Common myeloid progenitor, CD34-positive (primary cell): ENCODE data around the gene TMCO4.

ENCODE experiments used
- CTCF ChIA-PET: fragments of 350-600 bp; sonication (Branson Sonifier 250); formaldehyde crosslinking; loops from one replicate; lab custom pipeline; 2021; ENCODE audit warnings: antibody characterized with exemption; lab: Charles Lee
- POLR2A ChIA-PET: fragments of 350-600 bp; sonication (Branson Sonifier 250); formaldehyde crosslinking; loops from one replicate; lab custom pipeline; 2021; ENCODE audit warnings: antibody characterized with exemption; lab: Charles Lee
- DNase-seq, 3 donors: peaks; one replicate each; pipeline versions ENCODE4 v3.0.0 to v3.0.0-alpha.2; 2013
- H3K27ac ChIP-seq, 2 experiments: 1 replicate in 1 of 2; 2 replicates in 1 of 2; pipeline ENCODE4 v1.7.0; 2013; ENCODE audit warnings: inconsistent platforms in 2 of 2, low read length in 2 of 2, mild to moderate bottlenecking in 2 of 2, low read depth in 1 of 2, moderate library complexity in 1 of 2; ENCODE audit not compliant: severe bottlenecking in 2 of 2, insufficient read depth in 1 of 2, poor library complexity in 1 of 2
- H3K27me3 ChIP-seq, 5 experiments: replicated peaks in 2 of 5; 1 replicate in 3 of 5; 2 replicates in 2 of 5; pipeline versions ENCODE4 v1.6.1 to v1.7.0; 2013; ENCODE audit warnings: low read length in 4 of 5, mild to moderate bottlenecking in 2 of 5, moderate library complexity in 2 of 5, inconsistent platforms in 1 of 5; ENCODE audit not compliant: insufficient read depth in 5 of 5, control insufficient read depth in 4 of 5
- H3K36me3 ChIP-seq, 4 experiments: 1 replicate in 2 of 4; 2 replicates in 2 of 4; pipeline versions ENCODE4 v1.6.1 to v1.7.0; 2013; ENCODE audit warnings: low read length in 3 of 4, control low read depth in 1 of 4, mild to moderate bottlenecking in 1 of 4; ENCODE audit not compliant: control insufficient read depth in 4 of 4, insufficient read depth in 4 of 4
- H3K4me1 ChIP-seq, 4 experiments: 1 replicate in 3 of 4; 2 replicates in 1 of 4; pipeline versions ENCODE4 v1.6.1 to v1.7.1; 2013; ENCODE audit warnings: low read length in 3 of 4, mild to moderate bottlenecking in 3 of 4, control low read depth in 1 of 4, inconsistent platforms in 1 of 4, moderate library complexity in 1 of 4; ENCODE audit not compliant: control insufficient read depth in 4 of 4, insufficient read depth in 4 of 4; ENCODE audit errors: control extremely low read depth in 1 of 4
- H3K4me3 ChIP-seq, 7 experiments: 1 replicate in 4 of 7; 2 replicates in 3 of 7; pipeline versions ENCODE4 v1.5.1 to v1.7.0; 2013; ENCODE audit warnings: mild to moderate bottlenecking in 7 of 7, low read length in 6 of 7, moderate library complexity in 6 of 7, inconsistent platforms in 2 of 7, low read depth in 2 of 7, control low read depth in 1 of 7; ENCODE audit not compliant: insufficient read depth in 4 of 7, control insufficient read depth in 1 of 7; ENCODE audit errors: extremely low read depth in 1 of 7
- H3K9me3 ChIP-seq, 5 experiments: 1 replicate in 4 of 5; 2 replicates in 1 of 5; pipeline versions ENCODE4 v1.6.1 to v1.7.1; 2013; ENCODE audit warnings: low read length in 4 of 5, mild to moderate bottlenecking in 2 of 5, inconsistent platforms in 1 of 5, low read depth in 1 of 5, moderate library complexity in 1 of 5; ENCODE audit not compliant: control insufficient read depth in 4 of 5, insufficient read depth in 2 of 5; ENCODE audit errors: control extremely low read depth in 1 of 5
- WGBS: methylation state at CpG from one replicate; pipeline ENCODE4 v1.1.5; 2013; ENCODE audit not compliant: insufficient coverage; 5-methylcytosine and 5-hydroxymethylcytosine counted together

The TMCO4 gene

DNA sequence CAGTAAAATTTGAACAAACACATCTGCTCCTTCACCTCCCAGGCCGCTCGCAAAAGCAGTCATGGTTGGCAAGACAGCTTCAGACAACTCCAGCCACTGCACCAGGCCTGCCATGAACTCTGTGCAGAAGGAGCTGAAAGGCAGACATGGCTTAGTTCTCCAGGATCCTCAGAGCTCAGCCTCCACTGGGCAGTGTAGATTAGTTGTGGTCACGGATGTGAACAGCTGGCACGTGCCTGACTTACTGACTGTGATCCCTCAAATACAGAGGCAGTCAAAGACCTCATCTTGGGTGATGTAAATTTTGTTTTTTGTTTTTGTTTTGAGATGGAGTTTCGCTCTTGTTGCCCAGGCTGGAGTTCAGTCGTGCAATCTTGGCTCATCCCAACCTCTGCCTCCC, 28.4 kb downstream of the TMCO4 start:
- DNase-seq: peak in 1 of 3 donors; percentile 2
- H3K4me3 ChIP-seq: no peak overlapping the region
- no peaks in the 10 kb centered on the region for H3K4me1 ChIP-seq
- no peak overlapping the region for H3K27ac ChIP-seq
- no peaks in the 10 kb centered on the region for H3K9me3 ChIP-seq
- WGBS: 95% methylated on average over 5 of the region's 6 CpGs
- no peaks in the 10 kb centered on the region for H3K27me3 ChIP-seq
- POLR2A ChIA-PET: no interaction called here
- peaks cover 0 to 30% (median 15%) of the 10 kb centered on the region in 4 experiments for H3K36me3 ChIP-seq
- CTCF ChIA-PET: interaction anchor here (0.8 to 2.0 kb wide), 2 partner anchors 8 to 10 kb away, joined by 3 to 6 read pairs; no protein-coding TSS in a partner anchor

DNA sequence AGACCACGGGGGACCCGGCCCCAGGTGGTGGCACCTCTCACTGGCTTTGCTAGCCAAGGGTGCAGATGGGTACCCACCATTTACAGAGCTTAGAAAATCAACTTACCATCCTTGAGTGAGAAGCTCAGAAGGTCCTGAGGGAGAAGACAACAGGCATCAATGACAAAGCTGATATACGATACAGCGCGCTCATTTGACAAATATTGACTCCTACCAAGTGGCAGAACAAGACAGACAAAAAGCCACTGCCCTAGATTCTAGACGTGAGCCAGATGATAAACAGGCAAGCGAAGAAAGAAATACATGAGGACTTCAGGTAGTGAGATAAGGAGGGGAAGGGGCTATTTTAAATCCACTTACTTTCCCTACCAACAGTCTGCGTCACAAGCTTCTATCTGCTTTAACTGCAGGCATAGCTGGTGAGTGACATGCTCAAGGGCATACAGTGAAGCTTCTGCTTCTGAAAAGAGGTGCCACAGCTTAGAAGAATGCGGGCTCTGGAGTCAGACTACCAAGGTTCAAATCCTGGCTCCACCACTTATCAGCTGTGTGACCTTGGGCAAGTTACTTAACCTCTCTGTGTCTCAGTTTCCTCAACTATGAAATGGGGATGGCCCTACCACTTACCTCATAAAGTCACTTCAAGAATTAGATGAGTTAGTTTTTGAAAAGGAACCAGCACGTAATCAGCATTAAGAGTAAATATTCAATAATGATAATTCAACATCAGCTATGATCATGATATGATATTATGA, 29.1 kb downstream of the TMCO4 start:
- Histone ChIP-seq H3K9me3 (no peaks in the 10 kb centered on the region), H3K4me3 (no peak overlapping the region), H3K36me3 (peaks cover 0 to 31% (median 13%) of the 10 kb centered on the region in 4 experiments), H3K4me1 (no peaks in the 10 kb centered on the region), H3K27ac (no peak overlapping the region), H3K27me3 (no peaks in the 10 kb centered on the region)
- no peak for DNase-seq
- CTCF ChIA-PET: interaction anchor here (0.5 to 2.0 kb wide), 3 partner anchors 9 to 147 kb away, joined by 3 to 6 read pairs (median 3); no protein-coding TSS in a partner anchor
- WGBS: 94% methylated on average over 6 of the region's 10 CpGs
- POLR2A ChIA-PET: no interaction called here

DNA sequence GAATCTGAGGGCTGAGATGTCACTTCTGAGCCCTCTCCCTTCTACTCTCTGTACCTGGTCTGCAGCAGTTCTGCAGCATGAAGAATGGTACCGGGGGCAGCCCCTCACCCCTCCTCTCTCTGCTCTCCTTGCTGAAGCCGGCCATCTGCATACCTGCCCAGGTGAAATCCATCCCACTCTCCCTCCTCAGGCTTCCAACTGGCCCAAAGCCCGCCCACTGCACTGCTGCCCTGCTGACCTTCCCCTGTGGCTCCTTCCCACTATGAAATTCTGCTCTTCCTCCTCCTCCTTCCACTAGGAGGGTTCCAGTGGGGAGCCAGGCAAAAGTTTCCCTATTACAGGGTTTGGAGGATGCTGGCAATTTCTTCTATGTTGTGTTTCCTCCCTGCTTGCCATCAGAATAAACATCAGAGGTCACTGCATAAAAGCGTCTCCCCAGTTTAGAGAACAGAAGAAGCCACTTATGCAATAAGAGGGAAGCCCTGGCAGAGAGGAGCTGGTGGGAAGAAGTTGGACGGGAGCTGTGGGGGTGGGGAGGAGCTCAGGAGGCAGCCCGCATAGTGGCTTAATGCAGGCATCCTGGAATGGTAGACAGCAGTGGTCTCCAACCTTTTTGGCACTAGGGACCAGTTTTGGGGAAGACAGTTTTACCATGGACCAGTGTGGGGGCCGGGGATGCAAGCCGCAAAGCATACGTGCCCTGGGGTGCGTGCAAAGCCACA, 30.3 kb downstream of the TMCO4 start:
- ChIA-PET CTCF (interaction anchor here (1.2 kb wide), 1 partner anchor 65 kb away, joined by 3 read pairs; no protein-coding TSS in a partner anchor), POLR2A (no interaction called here)
- DNase-seq: no peak
- Histone ChIP-seq H3K4me1 (no peaks in the 10 kb centered on the region), H3K36me3 (peaks cover 0 to 35% (median 13%) of the 10 kb centered on the region in 4 experiments), H3K4me3 (no peak overlapping the region), H3K27me3 (no peaks in the 10 kb centered on the region), H3K9me3 (no peaks in the 10 kb centered on the region), H3K27ac (no peak overlapping the region)
- WGBS: 88% methylated on average over 7 of the region's 10 CpGs

DNA sequence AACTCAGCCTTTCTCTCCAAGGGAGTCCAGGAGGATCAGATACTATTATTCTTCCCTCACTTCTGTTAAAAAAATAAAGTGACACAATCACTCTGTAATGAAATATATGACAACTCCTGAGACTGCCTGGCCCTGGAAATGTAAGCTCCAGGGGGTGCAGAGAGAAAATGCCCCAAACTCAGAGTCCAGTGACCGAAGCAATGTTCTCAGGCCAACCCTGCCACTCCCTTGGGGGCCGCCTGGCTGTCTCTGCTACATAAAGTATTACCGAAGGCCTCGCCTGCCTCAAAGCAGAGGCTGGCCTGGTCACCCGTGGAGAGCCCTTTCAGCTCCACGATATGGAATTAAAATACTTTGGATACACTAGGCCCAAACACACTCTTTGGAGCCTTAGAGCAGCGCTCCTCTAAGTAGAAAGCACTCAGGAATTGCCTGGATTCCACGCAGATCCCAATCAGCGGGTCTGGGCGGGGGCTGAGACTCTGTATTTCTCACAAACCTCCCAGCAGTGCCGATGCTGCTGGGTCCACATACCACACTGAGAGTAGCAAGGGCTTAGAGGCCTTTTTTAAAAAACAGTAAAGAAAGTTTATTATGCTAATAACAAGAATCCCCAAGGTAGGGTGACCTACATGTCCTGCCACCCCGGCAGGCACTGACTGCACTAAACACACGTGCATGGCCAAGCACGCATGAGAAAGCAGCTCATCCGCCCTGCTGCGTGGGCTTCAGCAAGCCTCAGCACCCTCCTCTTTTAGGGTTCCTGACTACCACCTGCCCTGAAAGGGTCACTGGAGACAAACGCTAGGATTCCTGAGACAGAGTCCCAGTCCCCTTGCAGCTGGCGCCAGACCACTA, 31.1 kb downstream of the TMCO4 start:
- Histone ChIP-seq H3K36me3 (peaks cover 0 to 39% (median 11%) of the 10 kb centered on the region in 4 experiments), H3K27me3 (no peaks in the 10 kb centered on the region), H3K4me3 (no peak overlapping the region), H3K27ac (no peak overlapping the region), H3K4me1 (no peaks in the 10 kb centered on the region), H3K9me3 (no peaks in the 10 kb centered on the region)
- 92% methylated on average over 17 of the region's 18 CpGs for WGBS
- ChIA-PET CTCF (no interaction called here), POLR2A (no interaction called here)
- no peak for DNase-seq

DNA sequence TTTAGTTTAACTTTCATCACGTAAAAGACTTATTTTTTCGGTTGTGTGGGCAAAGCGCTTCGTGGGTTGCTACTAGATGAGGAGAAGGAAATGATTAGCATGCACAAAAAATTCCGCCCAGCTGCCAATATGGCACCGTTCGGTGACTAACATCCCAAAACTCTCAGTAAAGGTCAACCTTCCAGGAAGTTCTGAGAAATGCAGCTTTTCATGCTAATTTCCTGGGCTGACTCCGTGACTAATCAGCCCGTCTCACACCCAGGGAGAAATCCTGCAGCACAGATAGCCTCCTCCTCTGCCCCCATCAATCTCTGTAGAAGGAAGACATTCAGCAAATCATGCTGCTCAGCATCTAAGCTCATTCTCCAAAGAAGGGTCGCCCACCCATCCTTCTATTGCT, 34.1 kb downstream of the TMCO4 start:
- CTCF ChIA-PET: interaction anchor here (0.7 kb wide), 1 partner anchor 377 kb away, joined by 3 read pairs; no protein-coding TSS in a partner anchor
- H3K9me3 ChIP-seq: no peaks in the 10 kb centered on the region
- H3K27ac ChIP-seq: no peak overlapping the region
- POLR2A ChIA-PET: no interaction called here
- peaks cover 0 to 28% (median 5%) of the 10 kb centered on the region in 4 experiments for H3K36me3 ChIP-seq
- H3K4me3 ChIP-seq: no peak overlapping the region
- WGBS: 95% methylated on average over 10 of the region's 10 CpGs
- no peaks in the 10 kb centered on the region for H3K4me1 ChIP-seq
- H3K27me3 ChIP-seq: no peaks in the 10 kb centered on the region
- no peak for DNase-seq

DNA sequence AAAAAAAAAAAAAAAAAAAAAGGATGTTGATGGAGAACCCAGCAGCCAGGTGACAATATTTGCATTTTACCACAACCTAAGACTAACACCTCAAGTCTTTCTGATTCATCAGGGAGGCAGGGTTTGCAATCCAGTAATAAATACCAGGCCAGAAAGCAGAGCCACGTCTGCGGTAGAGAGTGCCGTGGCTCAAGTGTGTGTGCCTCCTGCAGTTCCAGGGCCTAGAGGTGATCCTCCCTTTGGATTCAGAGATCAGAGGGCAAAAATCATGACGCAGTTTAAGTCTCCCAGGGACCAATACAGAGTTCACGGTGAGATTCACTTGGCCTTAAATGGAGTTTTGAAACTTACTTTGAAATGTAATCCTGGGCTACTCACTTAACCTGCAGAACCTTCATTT, 34.9 kb downstream of the TMCO4 start:
- Histone ChIP-seq H3K27me3 (no peaks in the 10 kb centered on the region), H3K4me3 (no peak overlapping the region), H3K4me1 (no peaks in the 10 kb centered on the region), H3K36me3 (peaks cover 0 to 24% (median 5%) of the 10 kb centered on the region in 4 experiments), H3K27ac (no peak overlapping the region), H3K9me3 (no peaks in the 10 kb centered on the region)
- CTCF ChIA-PET: interaction anchor here (0.6 kb wide), 1 partner anchor 20 kb away, joined by 3 read pairs; no protein-coding TSS in a partner anchor
- WGBS: 98% methylated on average over 5 of the region's 5 CpGs
- no peak for DNase-seq
- POLR2A ChIA-PET: no interaction called here
